ENCODE data around the gene SLC39A10.

Gene SLC39A10

DNA sequence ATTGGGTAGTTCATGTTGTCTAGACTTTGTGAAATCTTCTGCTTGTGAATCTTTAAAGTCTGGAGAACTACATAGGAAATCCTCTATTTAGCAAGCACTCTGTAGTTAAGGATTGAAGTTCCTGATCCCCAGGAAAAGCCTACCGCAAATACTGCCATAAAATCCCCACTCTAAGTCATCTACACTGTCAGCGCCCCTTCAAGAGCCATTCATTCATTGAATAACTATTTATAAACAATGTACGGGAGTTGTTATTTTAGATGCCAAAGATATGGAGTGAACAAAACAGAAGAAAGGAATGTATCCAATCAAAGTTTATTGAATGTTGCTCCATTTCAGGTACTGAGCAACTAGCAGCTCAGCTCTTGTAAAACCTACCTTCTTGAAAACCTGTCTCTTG is 36.5 kb upstream of the SLC39A10 start:
- TF ChIP-seq, protein P1, sequence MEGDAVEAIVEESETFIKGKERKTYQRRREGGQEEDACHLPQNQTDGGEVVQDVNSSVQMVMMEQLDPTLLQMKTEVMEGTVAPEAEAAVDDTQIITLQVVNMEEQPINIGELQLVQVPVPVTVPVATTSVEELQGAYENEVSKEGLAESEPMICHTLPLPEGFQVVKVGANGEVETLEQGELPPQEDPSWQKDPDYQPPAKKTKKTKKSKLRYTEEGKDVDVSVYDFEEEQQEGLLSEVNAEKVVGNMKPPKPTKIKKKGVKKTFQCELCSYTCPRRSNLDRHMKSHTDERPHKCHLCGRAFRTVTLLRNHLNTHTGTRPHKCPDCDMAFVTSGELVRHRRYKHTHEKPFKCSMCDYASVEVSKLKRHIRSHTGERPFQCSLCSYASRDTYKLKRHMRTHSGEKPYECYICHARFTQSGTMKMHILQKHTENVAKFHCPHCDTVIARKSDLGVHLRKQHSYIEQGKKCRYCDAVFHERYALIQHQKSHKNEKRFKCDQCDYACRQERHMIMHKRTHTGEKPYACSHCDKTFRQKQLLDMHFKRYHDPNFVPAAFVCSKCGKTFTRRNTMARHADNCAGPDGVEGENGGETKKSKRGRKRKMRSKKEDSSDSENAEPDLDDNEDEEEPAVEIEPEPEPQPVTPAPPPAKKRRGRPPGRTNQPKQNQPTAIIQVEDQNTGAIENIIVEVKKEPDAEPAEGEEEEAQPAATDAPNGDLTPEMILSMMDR (IDR thresholded peaks at IDR 0.05; ENCODE audit: insufficient read depth, missing control alignments) = no peak
- FAIRE-seq (no peak), DNase-seq (ENCODE audit: insufficient read length, low spot score) (no peak)

DNA sequence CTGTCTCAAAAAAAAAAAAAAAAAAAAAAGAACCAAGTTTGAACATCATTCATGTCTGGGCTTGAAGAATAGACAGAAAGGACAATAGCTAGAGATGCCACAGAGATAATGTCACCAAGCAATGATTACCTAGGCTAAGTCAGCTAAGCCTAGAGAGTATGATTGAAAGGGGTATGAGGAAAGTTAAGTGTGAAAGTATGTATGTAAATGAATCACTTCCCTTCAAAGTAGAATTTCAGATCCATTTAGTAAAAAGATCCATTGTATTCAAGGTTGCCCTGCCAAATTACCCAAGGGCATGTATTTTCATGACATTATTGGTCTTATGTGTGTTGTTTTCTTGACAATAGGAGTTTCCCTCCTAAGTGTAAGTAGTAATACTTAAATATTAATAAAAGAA is 34.1 kb upstream of the SLC39A10 start:
- TF ChIP-seq, protein P1 (IDR thresholded peaks at IDR 0.05; ENCODE audit: insufficient read depth, missing control alignments) = no peak
- no peak for FAIRE-seq
- no peak for DNase-seq (ENCODE audit: insufficient read length, low spot score)

DNA sequence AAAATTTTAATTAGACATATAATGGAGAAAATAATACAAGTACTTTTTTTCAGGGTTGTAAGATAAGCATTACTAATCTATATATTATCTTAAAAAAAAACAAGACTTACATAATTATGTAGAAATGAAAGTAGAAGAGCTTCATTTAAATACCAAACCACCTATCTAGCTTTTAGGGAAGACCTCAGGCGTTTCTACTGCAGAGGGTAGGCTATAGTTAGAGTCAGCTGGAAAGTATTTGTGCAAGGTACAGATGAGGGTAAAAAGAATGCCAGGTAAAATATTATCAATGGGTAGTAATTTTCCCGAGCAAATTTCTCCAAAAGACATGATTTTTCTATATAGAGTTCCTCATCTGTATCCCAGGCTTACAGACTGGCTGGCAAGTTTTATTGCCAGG is 30.5 kb upstream of the SLC39A10 start:
- FAIRE-seq (no peak), DNase-seq (ENCODE audit: insufficient read length, low spot score) (no peak)
- TF ChIP-seq, protein P1 (IDR thresholded peaks at IDR 0.05; ENCODE audit: insufficient read depth, missing control alignments) = no peak

DNA sequence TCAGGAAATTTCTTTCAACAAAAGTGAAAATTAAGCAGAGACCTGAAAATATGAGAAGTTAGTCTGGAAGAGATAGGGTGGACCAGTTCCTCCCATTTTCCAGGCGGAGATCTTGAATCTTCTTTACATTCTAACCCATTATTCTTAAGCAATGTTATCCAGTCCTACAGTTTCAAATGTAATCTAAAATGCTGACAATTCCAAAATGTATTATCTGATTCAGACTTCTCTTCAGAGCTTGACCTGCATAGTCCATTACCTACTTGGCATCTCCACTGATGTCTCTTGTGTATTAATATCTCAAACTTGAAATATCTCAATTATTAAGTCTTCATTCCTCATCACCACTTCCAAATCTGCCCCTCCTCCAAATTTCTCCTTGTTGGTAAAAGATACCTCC is 28.4 kb upstream of the SLC39A10 start:
- DNase-seq (ENCODE audit: insufficient read length, low spot score) = no peak
- FAIRE-seq = no peak
- TF ChIP-seq, protein P1 (IDR thresholded peaks at IDR 0.05; ENCODE audit: insufficient read depth, missing control alignments) = no peak

DNA sequence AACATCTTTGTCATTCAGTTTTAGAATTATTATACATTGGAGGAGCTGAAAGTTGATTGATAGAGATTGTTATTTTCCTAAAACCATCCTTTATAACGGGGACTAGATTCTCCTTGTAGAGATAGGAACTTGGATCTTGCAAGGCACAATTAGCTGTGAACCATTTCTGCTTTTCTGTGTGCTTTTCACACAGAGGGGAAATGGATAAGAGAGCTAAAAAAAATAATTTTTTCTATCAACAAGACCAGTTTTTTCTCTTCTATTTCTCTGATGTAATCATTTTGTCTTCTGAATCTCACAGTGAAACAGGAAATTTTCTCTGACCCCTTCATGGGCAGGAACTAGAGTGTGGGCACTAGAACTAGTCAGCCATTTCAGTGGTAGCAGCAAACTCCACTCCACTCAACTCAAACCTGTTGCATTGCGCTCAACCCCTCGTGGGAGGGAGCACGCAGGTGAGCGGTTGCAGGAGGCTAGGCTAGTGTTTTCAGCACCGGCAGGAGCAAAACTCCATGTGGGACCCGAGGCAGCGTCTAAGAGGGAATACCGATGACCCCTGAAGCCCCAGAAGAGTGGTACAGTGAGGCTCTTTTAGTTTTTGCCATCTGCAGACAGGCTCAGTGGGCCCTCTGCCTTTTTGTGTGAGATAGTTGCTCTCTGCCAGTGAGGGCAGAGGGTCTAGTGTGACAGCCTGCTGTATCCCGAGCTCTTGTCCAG is 24.0 kb upstream of the SLC39A10 start:
- DNase-seq (ENCODE audit: insufficient read length, low spot score) (no peak), FAIRE-seq (no peak)
- TF ChIP-seq, protein P1 (IDR thresholded peaks at IDR 0.05; ENCODE audit: insufficient read depth, missing control alignments) = no peak

DNA sequence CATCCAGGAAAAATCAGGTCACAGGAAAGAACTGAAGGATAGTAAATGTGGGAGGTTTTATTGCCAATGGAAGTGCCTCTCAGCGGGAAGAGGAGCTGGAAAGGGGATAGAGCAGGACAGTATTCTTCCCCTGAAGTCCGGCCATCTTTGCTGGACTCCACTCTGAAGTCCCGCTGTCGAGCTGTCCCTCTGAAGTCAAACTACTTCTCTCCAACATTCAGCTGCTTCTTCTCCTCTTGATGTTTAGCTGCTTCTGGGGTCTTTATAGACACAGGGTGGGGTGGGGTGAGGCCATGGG is 23.5 kb upstream of the SLC39A10 start:
- FAIRE-seq (no peak), DNase-seq (ENCODE audit: insufficient read length, low spot score) (no peak)
- TF ChIP-seq, protein P1 (IDR thresholded peaks at IDR 0.05; ENCODE audit: insufficient read depth, missing control alignments) = no peak

DNA sequence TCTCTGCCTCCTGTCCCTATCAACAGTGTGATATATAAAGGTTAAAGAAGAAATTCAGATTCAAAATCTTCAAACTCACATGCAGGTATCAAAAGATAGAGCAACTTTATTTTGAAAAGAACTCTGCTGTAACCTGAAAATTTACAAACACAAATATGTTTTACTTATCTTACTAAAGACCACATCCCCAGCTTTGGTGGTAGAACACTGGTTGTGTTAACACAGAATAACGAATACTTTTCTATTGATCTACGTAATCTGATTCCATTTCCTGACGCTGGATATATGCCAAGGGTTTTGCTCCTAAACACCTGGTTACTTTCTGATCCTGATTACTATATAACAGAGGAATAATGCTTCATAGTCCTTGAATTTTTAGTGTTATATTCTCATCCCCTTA is 23.1 kb upstream of the SLC39A10 start:
- TF ChIP-seq, protein P1 (IDR thresholded peaks at IDR 0.05; ENCODE audit: insufficient read depth, missing control alignments) = no peak
- FAIRE-seq = no peak
- DNase-seq (ENCODE audit: insufficient read length, low spot score) = no peak
